ENCODE measurements around the gene NFAT5.

GRCh38 chr16:69747115-69747514, 181.3 kb downstream of the NFAT5 start:
- TF ChIP-seq, protein P1, sequence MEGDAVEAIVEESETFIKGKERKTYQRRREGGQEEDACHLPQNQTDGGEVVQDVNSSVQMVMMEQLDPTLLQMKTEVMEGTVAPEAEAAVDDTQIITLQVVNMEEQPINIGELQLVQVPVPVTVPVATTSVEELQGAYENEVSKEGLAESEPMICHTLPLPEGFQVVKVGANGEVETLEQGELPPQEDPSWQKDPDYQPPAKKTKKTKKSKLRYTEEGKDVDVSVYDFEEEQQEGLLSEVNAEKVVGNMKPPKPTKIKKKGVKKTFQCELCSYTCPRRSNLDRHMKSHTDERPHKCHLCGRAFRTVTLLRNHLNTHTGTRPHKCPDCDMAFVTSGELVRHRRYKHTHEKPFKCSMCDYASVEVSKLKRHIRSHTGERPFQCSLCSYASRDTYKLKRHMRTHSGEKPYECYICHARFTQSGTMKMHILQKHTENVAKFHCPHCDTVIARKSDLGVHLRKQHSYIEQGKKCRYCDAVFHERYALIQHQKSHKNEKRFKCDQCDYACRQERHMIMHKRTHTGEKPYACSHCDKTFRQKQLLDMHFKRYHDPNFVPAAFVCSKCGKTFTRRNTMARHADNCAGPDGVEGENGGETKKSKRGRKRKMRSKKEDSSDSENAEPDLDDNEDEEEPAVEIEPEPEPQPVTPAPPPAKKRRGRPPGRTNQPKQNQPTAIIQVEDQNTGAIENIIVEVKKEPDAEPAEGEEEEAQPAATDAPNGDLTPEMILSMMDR (IDR thresholded peaks at IDR 0.05) = no peak
- peak in 1 of 2 donors; percentile 30 for TF ChIP-seq POLR2A (IDR thresholded peaks at IDR 0.05)
